ENCODE measurements around the gene TBC1D22A. TPM values are rescaled to one million over a fixed set of nuclear protein-coding genes. Genes with fewer than 3 reads are reported as not detected.

The TBC1D22A gene
- total RNA-seq, 1 donor = 17.7 TPM

DNA sequence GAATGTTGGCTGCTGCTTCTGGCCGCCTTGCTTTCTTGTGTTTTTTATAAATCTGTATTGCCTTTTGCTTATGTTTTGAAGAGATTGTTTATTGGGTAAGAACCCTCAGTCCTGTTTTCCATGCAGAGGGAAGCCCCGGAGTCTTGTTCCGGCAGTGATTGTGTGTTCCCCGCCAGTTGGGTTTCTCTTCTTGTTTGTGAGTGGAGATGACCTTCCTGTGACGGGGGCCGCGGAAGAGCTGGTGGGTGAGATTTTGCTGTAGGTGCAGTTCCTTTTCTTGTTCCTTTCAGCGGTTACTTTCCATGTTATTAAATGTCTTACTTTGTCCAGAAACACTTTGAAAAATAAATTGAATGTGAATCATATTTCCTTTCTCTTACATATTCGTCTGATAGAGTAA is 8.3 kb downstream of the TBC1D22A start:
- Histone ChIP-seq H3K9me3 (ENCODE audit: low read depth, low read length) (no peaks in the 10 kb centered on the region), H4K20me1 (ENCODE audit: insufficient read depth, low read length) (peaks cover 53% of the 10 kb centered on the region), H3K79me2 (ENCODE audit: insufficient read depth, low read length) (peaks cover 80% of the 10 kb centered on the region), H3K36me3 (ENCODE audit: insufficient read depth, low read length) (no peaks in the 10 kb centered on the region), H3K4me1 (ENCODE audit: insufficient read depth, low read length) (peaks cover 7% of the 10 kb centered on the region), H3K4me2 (ENCODE audit: insufficient read depth, low read length) (no peak overlapping the region), H2AFZ (ENCODE audit: low read length) (no peak overlapping the region), H3K27ac (ENCODE audit: low read depth, low read length) (no peak overlapping the region), H3K27me3 (ENCODE audit: insufficient read depth, low read length) (no peaks in the 10 kb centered on the region), H3K4me3 (ENCODE audit: insufficient read depth, low read length) (no peak overlapping the region)
- TF ChIP-seq, protein P1, sequence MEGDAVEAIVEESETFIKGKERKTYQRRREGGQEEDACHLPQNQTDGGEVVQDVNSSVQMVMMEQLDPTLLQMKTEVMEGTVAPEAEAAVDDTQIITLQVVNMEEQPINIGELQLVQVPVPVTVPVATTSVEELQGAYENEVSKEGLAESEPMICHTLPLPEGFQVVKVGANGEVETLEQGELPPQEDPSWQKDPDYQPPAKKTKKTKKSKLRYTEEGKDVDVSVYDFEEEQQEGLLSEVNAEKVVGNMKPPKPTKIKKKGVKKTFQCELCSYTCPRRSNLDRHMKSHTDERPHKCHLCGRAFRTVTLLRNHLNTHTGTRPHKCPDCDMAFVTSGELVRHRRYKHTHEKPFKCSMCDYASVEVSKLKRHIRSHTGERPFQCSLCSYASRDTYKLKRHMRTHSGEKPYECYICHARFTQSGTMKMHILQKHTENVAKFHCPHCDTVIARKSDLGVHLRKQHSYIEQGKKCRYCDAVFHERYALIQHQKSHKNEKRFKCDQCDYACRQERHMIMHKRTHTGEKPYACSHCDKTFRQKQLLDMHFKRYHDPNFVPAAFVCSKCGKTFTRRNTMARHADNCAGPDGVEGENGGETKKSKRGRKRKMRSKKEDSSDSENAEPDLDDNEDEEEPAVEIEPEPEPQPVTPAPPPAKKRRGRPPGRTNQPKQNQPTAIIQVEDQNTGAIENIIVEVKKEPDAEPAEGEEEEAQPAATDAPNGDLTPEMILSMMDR (IDR thresholded peaks at IDR 0.05; ENCODE audit: extremely low read depth, low read depth, low read length) = no peak
- DNase-seq (ENCODE audit: insufficient read length, low spot score, missing footprints) = no peak

DNA sequence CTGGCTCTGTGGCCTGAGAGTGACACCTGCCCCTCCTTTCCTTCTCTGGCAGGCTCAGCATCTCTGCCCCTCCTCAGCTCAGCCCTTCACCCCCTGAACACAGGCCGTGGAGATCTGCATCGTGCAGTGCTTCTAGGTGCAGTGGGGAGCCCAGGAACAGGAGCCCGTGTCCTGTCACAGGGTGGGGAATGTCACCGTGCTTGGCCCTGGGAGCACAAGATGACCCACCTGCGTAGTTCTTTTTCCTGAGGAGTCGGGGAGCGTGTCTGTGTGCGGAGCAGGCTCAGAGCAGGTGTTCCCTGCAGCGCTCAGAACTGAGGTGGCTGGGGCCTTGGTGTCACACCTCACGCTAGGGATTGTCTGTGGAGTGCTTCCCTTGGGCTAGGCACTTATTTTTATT is 10.6 kb downstream of the TBC1D22A start:
- Histone ChIP-seq H3K36me3 (ENCODE audit: insufficient read depth, low read length) (no peaks in the 10 kb centered on the region), H3K27ac (ENCODE audit: low read depth, low read length) (no peak overlapping the region), H2AFZ (ENCODE audit: low read length) (no peak overlapping the region), H4K20me1 (ENCODE audit: insufficient read depth, low read length) (peaks cover 67% of the 10 kb centered on the region), H3K9me3 (ENCODE audit: low read depth, low read length) (no peaks in the 10 kb centered on the region), H3K79me2 (ENCODE audit: insufficient read depth, low read length) (peaks cover 82% of the 10 kb centered on the region), H3K4me2 (ENCODE audit: insufficient read depth, low read length) (no peak overlapping the region), H3K4me1 (ENCODE audit: insufficient read depth, low read length) (peaks cover 7% of the 10 kb centered on the region), H3K27me3 (ENCODE audit: insufficient read depth, low read length) (no peaks in the 10 kb centered on the region), H3K4me3 (ENCODE audit: insufficient read depth, low read length) (no peak overlapping the region)
- TF ChIP-seq, protein P1 (IDR thresholded peaks at IDR 0.05; ENCODE audit: extremely low read depth, low read depth, low read length) = no peak
- no peak for DNase-seq (ENCODE audit: insufficient read length, low spot score, missing footprints)

DNA sequence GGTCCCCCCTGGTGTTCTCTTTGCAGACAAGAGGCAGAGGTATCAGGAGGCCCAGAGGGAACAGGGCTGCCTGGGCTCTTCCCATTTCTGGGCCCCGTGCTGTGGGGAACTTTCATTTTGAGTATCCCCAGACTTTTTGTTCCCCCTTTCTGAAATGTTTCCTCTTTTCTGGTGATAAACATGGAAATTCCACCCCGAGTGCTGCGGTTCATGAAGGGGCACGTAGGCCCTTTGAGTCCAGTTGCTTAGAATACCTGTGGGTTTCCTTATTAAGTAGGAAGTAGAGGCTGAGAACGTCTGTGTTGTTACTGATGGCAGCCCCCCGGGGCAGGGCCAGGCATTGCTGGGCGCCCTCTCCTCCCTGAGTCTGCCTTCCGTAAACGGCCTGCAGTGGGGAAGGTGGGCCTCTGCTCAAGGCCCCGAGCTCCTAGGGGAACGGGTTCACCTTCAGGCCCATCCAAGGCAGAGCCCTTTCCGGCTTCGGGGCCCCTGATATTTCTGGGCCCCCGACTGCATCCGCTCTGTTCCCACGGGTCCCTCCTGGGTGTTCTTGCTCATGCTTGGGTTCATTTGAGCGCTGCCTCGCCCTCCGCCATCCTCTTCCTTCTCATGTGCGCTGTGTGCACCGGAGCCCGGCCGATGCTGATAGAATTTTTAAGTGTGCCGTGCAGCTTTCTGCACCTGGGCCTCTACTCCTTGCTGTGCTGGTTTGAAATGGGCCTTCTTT is 12.0 kb downstream of the TBC1D22A start:
- Histone ChIP-seq H3K4me3 (ENCODE audit: insufficient read depth, low read length) (no peak overlapping the region), H3K79me2 (ENCODE audit: insufficient read depth, low read length) (peaks cover 82% of the 10 kb centered on the region), H3K36me3 (ENCODE audit: insufficient read depth, low read length) (no peaks in the 10 kb centered on the region), H2AFZ (ENCODE audit: low read length) (no peak overlapping the region), H3K27ac (ENCODE audit: low read depth, low read length) (no peak overlapping the region), H3K27me3 (ENCODE audit: insufficient read depth, low read length) (no peaks in the 10 kb centered on the region), H3K9me3 (ENCODE audit: low read depth, low read length) (no peaks in the 10 kb centered on the region), H3K4me1 (ENCODE audit: insufficient read depth, low read length) (peaks cover 7% of the 10 kb centered on the region), H4K20me1 (ENCODE audit: insufficient read depth, low read length) (peaks cover 64% of the 10 kb centered on the region), H3K4me2 (ENCODE audit: insufficient read depth, low read length) (no peak overlapping the region)
- peak; percentile 64 for DNase-seq (ENCODE audit: insufficient read length, low spot score, missing footprints)
- TF ChIP-seq, protein P1 (IDR thresholded peaks at IDR 0.05; ENCODE audit: extremely low read depth, low read depth, low read length) = no peak

- Histone ChIP-seq H4K20me1 (ENCODE audit: insufficient read depth, low read length) (peaks cover 61% of the 10 kb centered on the region), H3K9me3 (ENCODE audit: low read depth, low read length) (no peaks in the 10 kb centered on the region), H3K79me2 (ENCODE audit: insufficient read depth, low read length) (peaks cover 79% of the 10 kb centered on the region), H3K4me3 (ENCODE audit: insufficient read depth, low read length) (no peak overlapping the region), H3K4me1 (ENCODE audit: insufficient read depth, low read length) (peaks cover 7% of the 10 kb centered on the region), H3K27me3 (ENCODE audit: insufficient read depth, low read length) (no peaks in the 10 kb centered on the region), H3K36me3 (ENCODE audit: insufficient read depth, low read length) (no peaks in the 10 kb centered on the region), H2AFZ (ENCODE audit: low read length) (no peak overlapping the region), H3K4me2 (ENCODE audit: insufficient read depth, low read length) (no peak overlapping the region), H3K27ac (ENCODE audit: low read depth, low read length) (no peak overlapping the region)
- TF ChIP-seq, protein P1 (IDR thresholded peaks at IDR 0.05; ENCODE audit: extremely low read depth, low read depth, low read length) = no peak
- DNase-seq (ENCODE audit: insufficient read length, low spot score, missing footprints) = no peak
These were observed 12.8 kb downstream of the TBC1D22A start for GRCh38 chr22:46774980-46775849.

Measured in osteoblast (primary cell).